H9 (cell line): ENCODE results near the gene PPP2R5E. TPM values are rescaled to one million over a fixed set of nuclear protein-coding genes. Genes with fewer than 3 reads are reported as not detected.

ENCODE experiments used
- DNase-seq: peaks from one replicate; pipeline ENCODE4 v3.0.0-alpha.2; 2017
- H2AFZ ChIP-seq: one replicate; pipeline ENCODE4 v1.6.1; 2013; ENCODE audit warnings: mild to moderate bottlenecking, low read length, control low read depth, moderate library complexity
- H2AK5ac ChIP-seq: 2 replicates; pipeline ENCODE4 v1.6.1; 2013; ENCODE audit warnings: low read length, control low read depth, mixed read lengths; ENCODE audit not compliant: insufficient read length
- H2BK120ac ChIP-seq: one replicate; pipeline ENCODE4 v1.6.1; 2013; ENCODE audit warnings: low read depth, mild to moderate bottlenecking, low read length, control low read depth, inconsistent platforms; ENCODE audit not compliant: poor library complexity, severe bottlenecking
- H2BK12ac ChIP-seq: 2 replicates; pipeline ENCODE4 v1.6.1; 2013; ENCODE audit warnings: low read length, control low read depth, mixed read lengths, low read depth; ENCODE audit not compliant: insufficient read length
- H2BK15ac ChIP-seq: 2 replicates; pipeline ENCODE4 v1.6.1; 2013; ENCODE audit warnings: low read depth, low read length, control low read depth
- H2BK20ac ChIP-seq: one replicate; pipeline ENCODE4 v1.6.1; 2013; ENCODE audit warnings: low read depth, mild to moderate bottlenecking, low read length, control low read depth, inconsistent platforms; ENCODE audit not compliant: poor library complexity, severe bottlenecking
- H2BK5ac ChIP-seq: 2 replicates; pipeline ENCODE4 v1.6.1; 2013; ENCODE audit warnings: low read length, control low read depth, mixed read lengths; ENCODE audit not compliant: insufficient read length
- H3K14ac ChIP-seq: 2 replicates; pipeline ENCODE4 v1.6.1; 2013; ENCODE audit warnings: low read length, control low read depth; ENCODE audit not compliant: insufficient read depth
- H3K18ac ChIP-seq: 2 replicates; pipeline ENCODE4 v1.6.1; 2013; ENCODE audit warnings: low read depth, mild to moderate bottlenecking, mixed read lengths, low read length, control low read depth; ENCODE audit not compliant: insufficient read length
- H3K23ac ChIP-seq: 2 replicates; pipeline ENCODE4 v1.6.1; 2013; ENCODE audit warnings: low read length, control low read depth, mixed read lengths, low read depth; ENCODE audit not compliant: insufficient read length
- H3K23me2 ChIP-seq: 2 replicates; pipeline ENCODE4 v1.6.1; 2013; ENCODE audit warnings: low read depth, mild to moderate bottlenecking, mixed read lengths, low read length, control low read depth; ENCODE audit not compliant: insufficient read length, poor library complexity, severe bottlenecking
- H3K27ac ChIP-seq: 2 replicates; pipeline ENCODE4 v1.5.1; 2013; ENCODE audit warnings: low read length, control low read depth, mixed read lengths, low read depth; ENCODE audit not compliant: insufficient read length
- H3K27me3 ChIP-seq: 2 replicates; pipeline ENCODE4 v1.6.1; 2013; ENCODE audit warnings: low read length, control low read depth, inconsistent platforms; ENCODE audit not compliant: insufficient read depth
- H3K4ac ChIP-seq: 2 replicates; pipeline ENCODE4 v1.6.1; 2013; ENCODE audit warnings: low read depth, mild to moderate bottlenecking, control low read depth, inconsistent platforms, low read length, moderate library complexity
- H3K4me1 ChIP-seq: 2 replicates; pipeline ENCODE4 v1.6.1; 2013; ENCODE audit warnings: low read length, control low read depth, inconsistent platforms; ENCODE audit not compliant: insufficient read depth
- H3K4me2 ChIP-seq: 2 replicates; pipeline ENCODE4 v1.6.1; 2013; ENCODE audit warnings: low read length, control low read depth, mixed read lengths; ENCODE audit not compliant: insufficient read length, insufficient read depth
- H3K56ac ChIP-seq: 2 replicates; pipeline ENCODE4 v1.6.1; 2013; ENCODE audit warnings: low read depth, mild to moderate bottlenecking, mixed read lengths, low read length, control low read depth; ENCODE audit not compliant: insufficient read length
- H3K79me1 ChIP-seq: 2 replicates; pipeline ENCODE4 v1.6.1; 2013; ENCODE audit warnings: low read depth, mild to moderate bottlenecking, moderate library complexity, low read length, control low read depth, inconsistent platforms; ENCODE audit not compliant: insufficient read depth, poor library complexity, severe bottlenecking
- H3K79me2 ChIP-seq: 2 replicates; pipeline ENCODE4 v1.6.1; 2013; ENCODE audit warnings: low read length, control low read depth, inconsistent platforms; ENCODE audit not compliant: insufficient read depth
- H3K9ac ChIP-seq: 2 replicates; pipeline ENCODE4 v1.6.1; 2013; ENCODE audit warnings: low read length, control low read depth, mixed read lengths; ENCODE audit not compliant: insufficient read length; ENCODE audit errors: extremely low read depth
- H3K9me3 ChIP-seq: one replicate; pipeline ENCODE4 v1.6.1; 2013; ENCODE audit warnings: low read depth, low read length, inconsistent platforms; ENCODE audit not compliant: control insufficient read depth
- H3T11ph ChIP-seq: one replicate; pipeline ENCODE4 v1.6.1; 2013; ENCODE audit warnings: mild to moderate bottlenecking, low read length, control low read depth, inconsistent platforms
- H4K20me1 ChIP-seq: one replicate; pipeline ENCODE4 v1.6.1; 2013; ENCODE audit not compliant: control insufficient read depth, insufficient read length, insufficient read depth
- H4K5ac ChIP-seq: 2 replicates; pipeline ENCODE4 v1.6.1; 2013; ENCODE audit warnings: low read depth, mild to moderate bottlenecking, mixed read lengths, low read length, control low read depth; ENCODE audit not compliant: insufficient read length
- H4K8ac ChIP-seq: replicated peaks from 2 replicates; pipeline ENCODE4 v1.6.1; 2013; ENCODE audit warnings: low read length, control low read depth, mixed read lengths, low read depth; ENCODE audit not compliant: insufficient read length
- H4K91ac ChIP-seq: 2 replicates; pipeline ENCODE4 v1.6.1; 2013; ENCODE audit warnings: low read depth, mild to moderate bottlenecking, moderate library complexity, mixed read lengths, low read length, control low read depth; ENCODE audit not compliant: insufficient read length
- H3K27ac Mint-ChIP-seq, 3 experiments: 2 replicates in 2 of 3; 3 replicates in 1 of 3; pipeline ENCODE4 v1.8.0; 2020 to 2021; ENCODE audit warnings: mixed read lengths in 3 of 3, mild to moderate bottlenecking in 1 of 3, moderate library complexity in 1 of 3
- H3K27me3 Mint-ChIP-seq: 2 replicates; pipeline ENCODE4 v1.8.0; 2021; ENCODE audit warnings: low read depth, mild to moderate bottlenecking, moderate library complexity, mixed read lengths
- H3K36me3 Mint-ChIP-seq, 3 experiments: 2 replicates in 2 of 3; 3 replicates in 1 of 3; pipeline ENCODE4 v1.8.0; 2020 to 2021; ENCODE audit warnings: low read depth in 3 of 3, mixed read lengths in 3 of 3; ENCODE audit not compliant: insufficient read depth in 1 of 3
- H3K4me1 Mint-ChIP-seq, 2 experiments: 2 replicates each; pipeline ENCODE4 v1.8.0; 2020; ENCODE audit warnings: mixed read lengths in 2 of 2
- H3K4me3 Mint-ChIP-seq, 2 experiments: 2 replicates in 1 of 2; 3 replicates in 1 of 2; pipeline ENCODE4 v1.8.0; 2020 to 2021; ENCODE audit warnings: mild to moderate bottlenecking in 2 of 2, mixed read lengths in 2 of 2, moderate library complexity in 1 of 2
- H3K9me3 Mint-ChIP-seq, 2 experiments: 2 replicates in 1 of 2; 3 replicates in 1 of 2; pipeline ENCODE4 v1.8.0; 2020; ENCODE audit warnings: mild to moderate bottlenecking in 2 of 2, mixed read lengths in 2 of 2, moderate library complexity in 1 of 2
- WGBS: extraction: QIAGEN DNeasy Blood & Tissue Kit; methylation state at CpG from one replicate; pipeline ENCODE4 v1.1.7; 2013; ENCODE audit warnings: missing lambda C conversion rate, low lambda C conversion rate, mixed read lengths; ENCODE audit not compliant: insufficient read length; ENCODE audit errors: extremely low coverage; 5-methylcytosine and 5-hydroxymethylcytosine counted together
- total RNA-seq: library from RNA; stranded (reverse); gene quantifications from 2 replicates; pipeline ENCODE4 v1.2.1, GENCODE V29; 2021
- TF ChIP-seq, protein P1 (sequence below): fragments of 200-600 bp; sonication (generic); conservative IDR thresholded peaks from 3 replicates; pipeline ENCODE4 v1.8.0; 2021; ENCODE audit warnings: antibody characterized with exemption, mild to moderate bottlenecking

Gene PPP2R5E
- total RNA-seq, 1 experiment from 2014 or later = 65.8 TPM

DNA sequence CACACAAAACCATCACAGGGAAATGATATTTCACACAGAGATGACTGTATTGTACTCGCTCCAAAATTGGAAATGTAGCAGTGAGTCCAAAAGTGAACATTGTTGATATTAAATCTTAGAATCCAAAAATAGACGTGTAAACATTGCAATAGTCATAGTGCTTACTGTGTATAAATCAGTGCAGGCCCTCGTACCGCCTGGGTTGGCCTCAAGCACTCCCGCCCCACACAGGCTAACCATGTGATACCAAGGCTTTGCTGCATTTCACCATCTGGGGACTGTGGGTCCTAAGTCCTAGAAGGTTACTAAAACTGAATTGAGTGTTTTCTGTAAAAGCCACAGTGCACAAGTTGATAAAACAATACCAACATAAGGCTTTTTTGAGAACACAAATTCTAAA, 107.3 kb downstream of the PPP2R5E start:
- Histone ChIP-seq H4K91ac (no peak overlapping the region), H3K9me3 (no peaks in the 10 kb centered on the region), H3K9ac (no peak overlapping the region), H3K14ac (no peak overlapping the region), H3K4me1 (peaks cover 3% of the 10 kb centered on the region; the same call in 1 of the 2 replicates), H2AK5ac (no peak overlapping the region), H2AFZ (no peak overlapping the region), H3K56ac (no peak overlapping the region), H2BK15ac (no peak overlapping the region), H3K27ac (no peak overlapping the region), H3K23me2 (no peaks in the 10 kb centered on the region), H3K79me1 (peaks cover 4% of the 10 kb centered on the region), H3K4ac (no peak overlapping the region), H4K20me1 (no peaks in the 10 kb centered on the region), H2BK12ac (no peak overlapping the region), H3K4me2 (no peak overlapping the region), H2BK20ac (no peak overlapping the region), H2BK120ac (no peak overlapping the region), H3T11ph (no peak overlapping the region), H4K8ac (no peak overlapping the region), H3K23ac (no peak overlapping the region), H3K79me2 (peaks cover 1% of the 10 kb centered on the region; the same call in 1 of the 2 replicates), H3K27me3 (no peaks in the 10 kb centered on the region), H4K5ac (no peak overlapping the region), H2BK5ac (no peak overlapping the region), H3K18ac (no peak overlapping the region)
- no peak for DNase-seq
- Mint-ChIP-seq H3K36me3 (no peaks in the 10 kb centered on the region; a peak in 1 of 7 replicates), H3K27ac (peak overlapping the region in 1 of 3 experiments; percentile 21; a peak in 2 of 7 replicates), H3K9me3 (no peaks in the 10 kb centered on the region), H3K4me1 (peaks cover 42 to 48% of the 10 kb centered on the region in 2 experiments), H3K27me3 (no peaks in the 10 kb centered on the region), H3K4me3 (no peak overlapping the region)
- TF ChIP-seq, protein P1, sequence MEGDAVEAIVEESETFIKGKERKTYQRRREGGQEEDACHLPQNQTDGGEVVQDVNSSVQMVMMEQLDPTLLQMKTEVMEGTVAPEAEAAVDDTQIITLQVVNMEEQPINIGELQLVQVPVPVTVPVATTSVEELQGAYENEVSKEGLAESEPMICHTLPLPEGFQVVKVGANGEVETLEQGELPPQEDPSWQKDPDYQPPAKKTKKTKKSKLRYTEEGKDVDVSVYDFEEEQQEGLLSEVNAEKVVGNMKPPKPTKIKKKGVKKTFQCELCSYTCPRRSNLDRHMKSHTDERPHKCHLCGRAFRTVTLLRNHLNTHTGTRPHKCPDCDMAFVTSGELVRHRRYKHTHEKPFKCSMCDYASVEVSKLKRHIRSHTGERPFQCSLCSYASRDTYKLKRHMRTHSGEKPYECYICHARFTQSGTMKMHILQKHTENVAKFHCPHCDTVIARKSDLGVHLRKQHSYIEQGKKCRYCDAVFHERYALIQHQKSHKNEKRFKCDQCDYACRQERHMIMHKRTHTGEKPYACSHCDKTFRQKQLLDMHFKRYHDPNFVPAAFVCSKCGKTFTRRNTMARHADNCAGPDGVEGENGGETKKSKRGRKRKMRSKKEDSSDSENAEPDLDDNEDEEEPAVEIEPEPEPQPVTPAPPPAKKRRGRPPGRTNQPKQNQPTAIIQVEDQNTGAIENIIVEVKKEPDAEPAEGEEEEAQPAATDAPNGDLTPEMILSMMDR = no peak
- no CpG with 5 or more reads among the region's 5 CpGs for WGBS
